Memory B cell (primary cell): Measurements from ENCODE around the gene MILR1.

Experiments
- ATAC-seq: fragments of 150-1000 bp; cut with Tn5 transposase; 2 replicates; pipeline ENCODE4 v1.10.0; 2021; ENCODE audit warnings: low read depth, mild to moderate bottlenecking, moderate library complexity
- DNase-seq, 2 donors: peaks; one replicate each; pipeline ENCODE4 v3.0.0; 2022; ENCODE audit warnings: low spot score in 2 of 2
- H3K27ac Mint-ChIP-seq: one replicate; pipeline ENCODE4 v1.8.0; 2022; ENCODE audit warnings: mild to moderate bottlenecking, moderate library complexity, mixed read lengths
- H3K27me3 Mint-ChIP-seq: one replicate; pipeline ENCODE4 v1.8.0; 2022; ENCODE audit warnings: mixed read lengths
- H3K36me3 Mint-ChIP-seq: one replicate; pipeline ENCODE4 v1.8.0; 2022; ENCODE audit warnings: mild to moderate bottlenecking, mixed read lengths
- H3K4me1 Mint-ChIP-seq: one replicate; pipeline ENCODE4 v1.8.0; 2022; ENCODE audit warnings: mixed read lengths
- H3K4me3 Mint-ChIP-seq: one replicate; pipeline ENCODE4 v1.8.0; 2022; ENCODE audit warnings: mild to moderate bottlenecking, moderate library complexity, mixed read lengths
- H3K9me3 Mint-ChIP-seq: one replicate; pipeline ENCODE4 v1.8.0; 2022; ENCODE audit warnings: mixed read lengths

MILR1 gene

GRCh38 chr17:64498308-64499203 lies 49.6 kb downstream of the MILR1 start:
- Mint-ChIP-seq H3K27me3 (no peaks in the 10 kb centered on the region), H3K36me3 (peaks cover 32% of the 10 kb centered on the region), H3K4me3 (no peak overlapping the region), H3K27ac (peak overlapping the region; percentile 88), H3K9me3 (no peaks in the 10 kb centered on the region), H3K4me1 (peaks cover 49% of the 10 kb centered on the region)
- no peak for ATAC-seq
- DNase-seq = no peak

DNA sequence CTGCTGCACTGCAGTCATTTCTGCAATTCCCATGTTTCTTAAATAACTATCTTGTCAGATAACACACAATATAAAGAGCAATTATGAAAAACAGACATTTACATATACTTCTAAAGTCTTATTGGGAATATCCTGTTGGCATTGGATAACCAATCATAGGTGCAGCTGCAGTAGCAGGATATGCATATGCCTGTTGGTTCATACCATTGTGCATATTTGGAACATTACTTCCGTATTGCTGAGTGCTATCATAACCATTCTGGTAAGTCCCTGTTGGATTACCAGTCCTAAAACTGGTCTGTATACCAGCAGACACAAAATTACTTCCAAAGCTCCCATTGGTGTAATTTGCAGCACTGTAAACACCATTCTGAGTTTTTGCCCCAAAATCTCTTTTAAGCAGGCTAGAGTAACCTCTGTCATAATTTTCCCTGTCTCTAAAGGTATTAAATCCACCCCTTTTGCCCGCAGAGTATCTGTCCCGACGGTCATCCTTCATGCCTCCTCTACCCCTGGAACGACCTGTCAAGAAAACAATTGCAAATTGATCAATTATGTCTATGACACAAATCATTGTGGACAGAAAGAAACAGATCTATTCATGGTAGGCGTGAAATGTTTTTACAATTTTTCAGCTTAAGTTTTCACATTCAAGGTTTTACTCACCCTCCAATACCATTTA lies 51.0 kb downstream of the MILR1 start:
- ATAC-seq (no peak), DNase-seq (peak in 1 of 2 donors; percentile 14)
- H3K9me3 Mint-ChIP-seq = no peaks in the 10 kb centered on the region
- no peak overlapping the region for H3K4me3 Mint-ChIP-seq
- H3K4me1 Mint-ChIP-seq = peaks cover 42% of the 10 kb centered on the region
- peaks cover 40% of the 10 kb centered on the region for H3K36me3 Mint-ChIP-seq
- peak overlapping the region; percentile 88 for H3K27ac Mint-ChIP-seq
- H3K27me3 Mint-ChIP-seq = no peaks in the 10 kb centered on the region

DNA sequence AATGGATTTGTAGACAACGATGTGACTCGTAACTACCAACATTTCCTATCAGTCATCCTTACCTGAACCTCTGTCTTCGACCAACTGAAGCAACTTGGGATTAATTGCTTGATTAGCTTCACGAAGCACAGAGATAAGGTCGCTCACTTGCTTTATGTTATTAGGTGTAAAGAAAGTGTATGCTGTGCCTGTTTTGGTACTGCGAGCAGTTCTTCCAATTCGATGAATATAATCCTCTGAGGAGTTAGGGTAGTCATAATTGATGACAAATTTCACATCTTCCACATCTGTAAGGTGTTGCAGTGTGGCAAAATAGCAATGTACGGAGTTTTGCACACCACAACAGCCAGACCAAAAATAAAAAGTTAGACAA lies 51.6 kb downstream of the MILR1 start:
- DNase-seq (no peak), ATAC-seq (no peak)
- H3K9me3 Mint-ChIP-seq = no peaks in the 10 kb centered on the region
- H3K36me3 Mint-ChIP-seq = peaks cover 43% of the 10 kb centered on the region
- H3K4me3 Mint-ChIP-seq = no peak overlapping the region
- H3K27ac Mint-ChIP-seq = peak overlapping the region; percentile 88
- H3K27me3 Mint-ChIP-seq = no peaks in the 10 kb centered on the region
- H3K4me1 Mint-ChIP-seq = peaks cover 43% of the 10 kb centered on the region

- Mint-ChIP-seq H3K27me3 (no peaks in the 10 kb centered on the region), H3K4me1 (peaks cover 41% of the 10 kb centered on the region), H3K27ac (peak overlapping the region; percentile 88), H3K9me3 (no peaks in the 10 kb centered on the region), H3K36me3 (peaks cover 48% of the 10 kb centered on the region), H3K4me3 (no peak overlapping the region)
- DNase-seq = peak in 1 of 2 donors; percentile 16
- ATAC-seq = no peak
Measured at GRCh38 chr17:64500862-64501765, 52.2 kb downstream of the MILR1 start.

GRCh38 chr17:64502021-64502420 lies 53.1 kb downstream of the MILR1 start:
- ATAC-seq (no peak), DNase-seq (no peak)
- no peaks in the 10 kb centered on the region for H3K9me3 Mint-ChIP-seq
- peak overlapping the region; percentile 88 for H3K27ac Mint-ChIP-seq
- H3K4me3 Mint-ChIP-seq = no peak overlapping the region
- peaks cover 39% of the 10 kb centered on the region for H3K4me1 Mint-ChIP-seq
- peaks cover 48% of the 10 kb centered on the region for H3K36me3 Mint-ChIP-seq
- H3K27me3 Mint-ChIP-seq = no peaks in the 10 kb centered on the region

DNA sequence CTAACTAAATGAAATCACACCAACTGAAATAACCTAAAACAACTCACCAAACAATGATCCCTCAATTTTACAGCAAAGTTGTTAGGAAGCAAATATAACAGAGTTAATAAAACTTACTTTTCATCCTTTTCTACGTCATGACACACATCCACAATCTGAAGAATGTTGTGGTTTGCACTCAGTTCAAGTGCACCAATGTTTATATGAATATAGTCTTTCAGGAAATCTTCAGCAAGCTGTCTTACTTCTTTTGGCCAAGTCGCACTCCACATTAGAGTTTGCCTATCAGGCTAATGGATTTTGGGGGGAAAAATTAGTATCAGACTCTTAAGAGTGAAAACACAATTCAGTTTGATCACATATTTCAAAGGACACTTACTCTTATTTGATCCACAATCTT lies 53.9 kb downstream of the MILR1 start:
- no peaks in the 10 kb centered on the region for H3K9me3 Mint-ChIP-seq
- H3K36me3 Mint-ChIP-seq = peaks cover 48% of the 10 kb centered on the region
- H3K27ac Mint-ChIP-seq = peak overlapping the region; percentile 88
- DNase-seq = no peak
- no peak overlapping the region for H3K4me3 Mint-ChIP-seq
- ATAC-seq = no peak
- peaks cover 40% of the 10 kb centered on the region for H3K4me1 Mint-ChIP-seq
- H3K27me3 Mint-ChIP-seq = no peaks in the 10 kb centered on the region

GRCh38 chr17:64503341-64503740 lies 54.4 kb downstream of the MILR1 start:
- H3K36me3 Mint-ChIP-seq = peaks cover 48% of the 10 kb centered on the region
- H3K4me1 Mint-ChIP-seq = peaks cover 40% of the 10 kb centered on the region
- DNase-seq = no peak
- H3K27ac Mint-ChIP-seq = peak overlapping the region; percentile 88
- no peaks in the 10 kb centered on the region for H3K9me3 Mint-ChIP-seq
- no peak overlapping the region for H3K4me3 Mint-ChIP-seq
- ATAC-seq = no peak
- no peaks in the 10 kb centered on the region for H3K27me3 Mint-ChIP-seq

DNA sequence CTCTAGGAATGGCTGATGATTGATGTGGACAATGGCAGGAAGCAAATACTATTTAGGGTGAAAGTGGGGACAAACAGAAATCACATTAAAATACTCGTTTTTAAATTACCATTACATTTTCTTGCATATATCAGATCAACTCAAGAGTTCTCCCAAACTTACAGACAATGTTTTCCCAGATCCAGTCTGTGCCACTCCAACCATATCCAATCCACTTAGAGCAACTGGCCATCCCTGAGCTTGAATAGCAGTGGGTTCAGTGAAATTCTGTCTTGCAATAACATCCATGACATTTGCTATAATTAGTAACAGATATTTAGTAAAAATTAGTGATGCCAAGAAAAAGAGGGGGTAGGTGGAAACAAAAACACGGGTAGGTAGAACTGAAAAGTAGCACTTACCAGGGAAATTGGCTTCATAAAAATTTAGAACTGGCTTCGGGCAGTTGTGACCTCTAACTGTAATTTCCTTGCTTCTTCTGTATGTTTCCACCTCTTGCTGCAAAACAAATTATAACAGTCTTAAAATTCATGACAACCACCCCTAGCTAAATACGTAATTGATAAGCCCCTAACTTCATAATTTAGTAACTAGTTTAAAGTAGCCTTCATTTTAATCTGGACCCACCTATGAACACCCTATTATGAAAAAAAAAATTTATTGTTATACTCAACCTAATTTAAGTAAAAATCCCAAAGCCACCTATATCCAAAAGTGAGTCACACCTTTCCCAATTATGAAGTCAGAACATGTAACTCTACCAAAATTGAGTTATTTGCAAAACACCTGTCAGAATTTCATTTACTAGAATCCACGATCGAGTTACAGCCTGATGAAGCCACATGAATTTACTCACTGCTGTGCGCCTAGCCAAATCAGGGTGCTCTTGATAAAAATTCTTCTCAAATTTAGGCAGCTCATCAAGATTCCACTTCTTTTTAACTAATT lies 55.2 kb downstream of the MILR1 start:
- H3K27ac Mint-ChIP-seq = peak overlapping the region; percentile 100
- H3K36me3 Mint-ChIP-seq = peaks cover 50% of the 10 kb centered on the region
- no peak for ATAC-seq
- no peak for DNase-seq
- no peaks in the 10 kb centered on the region for H3K9me3 Mint-ChIP-seq
- H3K4me3 Mint-ChIP-seq = peak overlapping the region; percentile 100
- no peaks in the 10 kb centered on the region for H3K27me3 Mint-ChIP-seq
- H3K4me1 Mint-ChIP-seq = peaks cover 43% of the 10 kb centered on the region

DNA sequence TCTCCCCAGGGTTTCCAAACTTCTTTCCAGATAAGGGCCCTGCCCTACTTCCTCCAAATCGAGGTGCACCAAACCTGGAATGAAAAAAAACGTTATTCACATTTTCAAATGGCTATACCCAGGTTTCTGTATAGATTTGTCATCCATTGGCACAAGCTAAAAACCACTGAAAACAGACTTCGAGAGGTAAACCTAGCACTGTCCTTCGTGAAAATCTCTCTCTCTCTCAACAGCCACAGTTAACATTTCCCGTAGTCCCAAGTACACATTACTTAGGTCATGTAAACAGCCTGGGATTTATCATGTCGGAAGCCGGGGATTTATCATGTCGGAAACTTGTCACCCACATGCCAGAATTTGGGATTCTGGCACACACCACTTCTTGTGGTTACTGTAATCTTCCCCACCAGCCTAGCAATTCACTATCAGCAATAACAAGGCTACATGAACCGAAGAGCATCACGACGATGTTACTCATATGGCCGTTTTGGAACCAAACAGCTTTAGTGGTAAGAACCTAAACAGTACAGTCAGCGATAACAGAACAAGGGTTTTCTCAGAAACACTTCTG lies 55.9 kb downstream of the MILR1 start:
- H3K36me3 Mint-ChIP-seq = peaks cover 51% of the 10 kb centered on the region
- H3K4me1 Mint-ChIP-seq = peaks cover 45% of the 10 kb centered on the region
- DNase-seq (peak in 1 of 2 donors; percentile 11), ATAC-seq (no peak)
- H3K27me3 Mint-ChIP-seq = no peaks in the 10 kb centered on the region
- no peaks in the 10 kb centered on the region for H3K9me3 Mint-ChIP-seq
- H3K4me3 Mint-ChIP-seq = peak overlapping the region; percentile 100
- peak overlapping the region; percentile 100 for H3K27ac Mint-ChIP-seq

- DNase-seq (peak; percentile 78 to 91), ATAC-seq (peak; percentile 38)
- Mint-ChIP-seq H3K27me3 (no peaks in the 10 kb centered on the region), H3K4me1 (peaks cover 41% of the 10 kb centered on the region), H3K9me3 (no peaks in the 10 kb centered on the region), H3K27ac (peak overlapping the region; percentile 100), H3K4me3 (peak overlapping the region; percentile 100), H3K36me3 (peaks cover 49% of the 10 kb centered on the region)
Measured at GRCh38 chr17:64505340-64506200, 56.7 kb downstream of the MILR1 start.

DNA sequence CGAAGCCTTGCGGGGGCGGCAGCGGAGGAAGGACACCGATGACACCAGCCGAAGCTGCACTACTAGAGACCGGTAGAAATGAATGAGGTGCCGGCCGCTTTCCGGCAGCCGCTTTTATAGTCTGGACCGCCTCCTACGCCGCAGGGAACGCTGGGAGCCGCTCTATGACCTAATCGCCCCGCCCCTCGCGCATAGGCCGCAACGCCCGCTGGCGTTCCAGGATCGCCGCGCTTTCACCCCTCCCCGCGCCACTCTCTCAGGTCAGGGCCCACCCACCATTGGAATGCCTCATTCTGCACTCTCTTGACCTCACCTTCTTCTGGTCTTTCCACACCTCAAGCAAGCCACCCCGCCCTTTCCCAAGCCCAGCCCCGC lies 57.3 kb downstream of the MILR1 start, which contains the start of gene DDX5:
Gene DDX5, minus strand, starts transcription at position 89 of the 375 bp plus-strand sequence. CDS start 170 bp downstream, outside the sequence.
- DNase-seq = peak; percentile 96 to 97
- peak; percentile 58 for ATAC-seq
- no peaks in the 10 kb centered on the region for H3K27me3 Mint-ChIP-seq
- no peaks in the 10 kb centered on the region for H3K9me3 Mint-ChIP-seq
- H3K4me3 Mint-ChIP-seq = peak within 1 kb of the TSS; percentile 100
- H3K36me3 Mint-ChIP-seq = peaks cover 47% of the 10 kb centered on the region
- peak within 1 kb of the TSS; percentile 100 for H3K27ac Mint-ChIP-seq
- H3K4me1 Mint-ChIP-seq = peaks cover 37% of the 10 kb centered on the region
